Esophagus muscularis mucosa (tissue), 3 donors: ENCODE measurements around the gene CASKIN1.

Experiments
- POLR2AphosphoS5 ChIP-seq, 2 donors: sonication (generic); formaldehyde crosslinking; IDR thresholded peaks; one replicate each; pipeline ENCODE4 v1.6.1; 2017; ENCODE audit warnings: antibody characterized with exemption in 2 of 2
- TF ChIP-seq, protein P1 (sequence below), 3 experiments: fragments of 200-600 bp in 2 of 3; fragments of 450-650 bp in 1 of 3; sonication (generic) in 2 of 3; IDR thresholded peaks; one replicate each; pipeline ENCODE4 v1.5.1; 2017 to 2019; ENCODE audit warnings: antibody characterized with exemption in 3 of 3, mild to moderate bottlenecking in 2 of 3, moderate library complexity in 1 of 3

DNA sequence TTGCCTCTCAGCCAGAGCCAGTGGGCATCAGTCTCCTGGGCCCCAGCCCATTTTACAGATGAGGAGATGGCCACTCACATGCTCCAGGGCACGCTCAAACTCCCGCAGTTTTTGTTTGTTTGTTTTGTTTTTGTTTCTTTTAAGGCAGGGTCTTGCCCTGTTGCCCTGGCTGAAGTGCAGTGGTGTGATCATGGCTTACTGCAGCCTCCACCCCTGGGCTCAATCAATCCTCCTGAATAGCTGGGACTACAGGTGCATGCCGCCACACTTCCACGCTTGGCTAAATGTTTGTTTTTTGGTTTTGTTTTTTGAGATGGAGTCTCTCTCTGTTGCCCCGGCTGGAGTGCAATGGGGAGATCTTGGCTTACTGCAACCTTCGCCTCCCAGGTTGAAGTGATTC, 30.5 kb upstream of the CASKIN1 start:
- TF ChIP-seq POLR2AphosphoS5 (IDR thresholded peaks at IDR 0.05), result no peak
- TF ChIP-seq, protein P1, sequence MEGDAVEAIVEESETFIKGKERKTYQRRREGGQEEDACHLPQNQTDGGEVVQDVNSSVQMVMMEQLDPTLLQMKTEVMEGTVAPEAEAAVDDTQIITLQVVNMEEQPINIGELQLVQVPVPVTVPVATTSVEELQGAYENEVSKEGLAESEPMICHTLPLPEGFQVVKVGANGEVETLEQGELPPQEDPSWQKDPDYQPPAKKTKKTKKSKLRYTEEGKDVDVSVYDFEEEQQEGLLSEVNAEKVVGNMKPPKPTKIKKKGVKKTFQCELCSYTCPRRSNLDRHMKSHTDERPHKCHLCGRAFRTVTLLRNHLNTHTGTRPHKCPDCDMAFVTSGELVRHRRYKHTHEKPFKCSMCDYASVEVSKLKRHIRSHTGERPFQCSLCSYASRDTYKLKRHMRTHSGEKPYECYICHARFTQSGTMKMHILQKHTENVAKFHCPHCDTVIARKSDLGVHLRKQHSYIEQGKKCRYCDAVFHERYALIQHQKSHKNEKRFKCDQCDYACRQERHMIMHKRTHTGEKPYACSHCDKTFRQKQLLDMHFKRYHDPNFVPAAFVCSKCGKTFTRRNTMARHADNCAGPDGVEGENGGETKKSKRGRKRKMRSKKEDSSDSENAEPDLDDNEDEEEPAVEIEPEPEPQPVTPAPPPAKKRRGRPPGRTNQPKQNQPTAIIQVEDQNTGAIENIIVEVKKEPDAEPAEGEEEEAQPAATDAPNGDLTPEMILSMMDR (IDR thresholded peaks at IDR 0.05), result no peak
